CD4-positive, alpha-beta memory T cell (primary cell): Measurements from ENCODE around the gene MCAT. TPM values are rescaled to one million over a fixed set of nuclear protein-coding genes. Genes with fewer than 3 reads are reported as not detected.

Experiments
- CTCF ChIA-PET: fragments of 350-600 bp; sonication (Branson Sonifier 250); formaldehyde crosslinking; loops from one replicate; lab custom pipeline; 2021; ENCODE audit warnings: inconsistent platforms; ENCODE audit not compliant: partially characterized antibody; lab: Charles Lee
- POLR2A ChIA-PET: fragments of 350-600 bp; sonication (Branson Sonifier 250); formaldehyde crosslinking; loops from one replicate; lab custom pipeline; 2021; ENCODE audit not compliant: partially characterized antibody; lab: Charles Lee
- DNase-seq, 5 donors: peaks; one replicate each; pipeline versions ENCODE4 v3.0.0 to v3.0.0-alpha.2; 2020 to 2022; ENCODE audit warnings: mixed read lengths in 1 of 5
- H3K27ac ChIP-seq: one replicate; pipeline ENCODE4 v1.7.0; 2013; ENCODE audit warnings: low read depth, low read length
- H3K27me3 ChIP-seq: 2 replicates; pipeline ENCODE4 v1.7.0; 2013; ENCODE audit warnings: mild to moderate bottlenecking, low read length, moderate library complexity; ENCODE audit not compliant: insufficient read depth
- H3K36me3 ChIP-seq: 2 replicates; pipeline ENCODE4 v1.7.0; 2013; ENCODE audit warnings: mild to moderate bottlenecking, low read length, moderate library complexity; ENCODE audit not compliant: insufficient read depth
- H3K4me1 ChIP-seq: 2 replicates; pipeline ENCODE4 v1.7.0; 2013; ENCODE audit warnings: mild to moderate bottlenecking, low read length, moderate library complexity; ENCODE audit not compliant: insufficient read depth
- H3K4me3 ChIP-seq, 2 donors: one replicate each; pipeline ENCODE4 v1.7.0; 2013; ENCODE audit warnings: low read length in 2 of 2, mild to moderate bottlenecking in 1 of 2
- H3K9me3 ChIP-seq, 2 donors: one replicate each; pipeline ENCODE4 v1.7.0; 2013; ENCODE audit warnings: low read length in 2 of 2, control low read depth in 1 of 2; ENCODE audit not compliant: control insufficient read depth in 1 of 2
- H3K27ac Mint-ChIP-seq, 7 donors: one replicate each; pipeline ENCODE4 v1.8.0; 2020 to 2021; ENCODE audit warnings: mixed read lengths in 7 of 7, mild to moderate bottlenecking in 6 of 7, inconsistent platforms in 3 of 7, moderate library complexity in 3 of 7
- H3K27me3 Mint-ChIP-seq, 2 donors: one replicate each; pipeline ENCODE4 v1.8.0; 2020 to 2021; ENCODE audit warnings: mixed read lengths in 2 of 2
- H3K36me3 Mint-ChIP-seq, 2 donors: one replicate each; pipeline ENCODE4 v1.8.0; 2020 to 2021; ENCODE audit warnings: mixed read lengths in 2 of 2, inconsistent platforms in 1 of 2, mild to moderate bottlenecking in 1 of 2
- H3K4me1 Mint-ChIP-seq, 4 donors: one replicate each; pipeline ENCODE4 v1.8.0; 2020 to 2021; ENCODE audit warnings: mixed read lengths in 4 of 4, mild to moderate bottlenecking in 1 of 4
- H3K4me3 Mint-ChIP-seq, 8 donors: one replicate each; pipeline ENCODE4 v1.8.0; 2020 to 2021; ENCODE audit warnings: mixed read lengths in 8 of 8, mild to moderate bottlenecking in 7 of 8, moderate library complexity in 6 of 8, inconsistent platforms in 3 of 8
- H3K9me3 Mint-ChIP-seq, 8 donors: one replicate each; pipeline ENCODE4 v1.8.0; 2020 to 2021; ENCODE audit warnings: mixed read lengths in 8 of 8, mild to moderate bottlenecking in 5 of 8, inconsistent platforms in 3 of 8, moderate library complexity in 1 of 8
- intact Hi-C: fragments of 100-400 bp; cut with micrococcal nuclease; formaldehyde crosslinking; loops from one replicate; pipeline ENCODE4 v1.15.1; 2023
- polyA plus RNA-seq, 2 donors: library from polyadenylated mRNA; unstranded; fragments of 300-500 nt; fragmentation: Illumina TruSeq; gene quantifications; one replicate each; pipeline ENCODE4 v1.2.3, GENCODE V29; 2021
- total RNA-seq, 2 experiments: library from RNA; stranded (reverse); gene quantifications; one replicate each; pipeline ENCODE4 v1.2.3, GENCODE V29; 2021

MCAT gene
- total and polyA plus RNA-seq, 4 experiments from 2014 or later = 5.7 to 13.1 (median 8.4) TPM

DNA sequence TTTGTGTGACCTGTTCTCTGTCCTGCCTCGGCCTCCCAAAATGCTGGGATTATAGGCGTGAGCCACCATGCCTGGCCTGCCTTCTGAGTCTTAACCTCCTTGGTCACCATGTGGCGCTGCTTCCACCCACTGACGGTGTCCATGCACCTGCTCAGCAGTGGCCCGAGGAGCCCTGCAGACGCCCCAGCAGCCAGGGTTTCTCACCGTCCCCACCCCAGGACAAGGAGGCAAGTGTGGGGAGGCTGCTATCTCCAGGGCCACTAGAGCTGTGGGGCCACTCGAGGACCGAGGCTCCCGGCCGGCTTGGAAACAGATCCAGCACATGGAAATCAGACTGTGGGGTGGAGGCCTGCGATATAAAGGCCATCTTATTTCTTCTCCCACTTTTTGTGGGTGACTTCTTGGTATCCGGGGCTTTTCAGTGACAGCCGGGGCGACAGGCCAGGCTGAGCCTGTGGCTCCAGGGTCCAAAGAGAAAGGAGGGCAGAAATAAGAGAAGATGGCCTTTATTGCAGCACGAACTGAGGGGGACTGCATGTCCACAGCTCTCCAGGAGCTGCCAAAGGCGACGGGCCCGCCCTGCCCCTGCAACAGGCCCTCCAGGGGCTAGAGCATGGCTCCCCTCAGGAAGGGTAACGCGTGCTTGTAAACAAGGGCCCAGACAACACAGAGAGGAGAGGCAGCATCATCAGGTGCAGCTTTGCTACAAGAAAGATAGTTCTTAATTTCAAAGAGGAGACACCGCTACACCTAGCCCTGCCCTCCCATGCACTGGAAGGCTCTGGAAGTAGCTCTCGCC is 23.1 kb upstream of the MCAT start:
- H3K9me3 Mint-ChIP-seq = no peaks in the 10 kb centered on the region
- no peak overlapping the region for H3K27ac Mint-ChIP-seq
- POLR2A ChIA-PET = no interaction called here

DNA sequence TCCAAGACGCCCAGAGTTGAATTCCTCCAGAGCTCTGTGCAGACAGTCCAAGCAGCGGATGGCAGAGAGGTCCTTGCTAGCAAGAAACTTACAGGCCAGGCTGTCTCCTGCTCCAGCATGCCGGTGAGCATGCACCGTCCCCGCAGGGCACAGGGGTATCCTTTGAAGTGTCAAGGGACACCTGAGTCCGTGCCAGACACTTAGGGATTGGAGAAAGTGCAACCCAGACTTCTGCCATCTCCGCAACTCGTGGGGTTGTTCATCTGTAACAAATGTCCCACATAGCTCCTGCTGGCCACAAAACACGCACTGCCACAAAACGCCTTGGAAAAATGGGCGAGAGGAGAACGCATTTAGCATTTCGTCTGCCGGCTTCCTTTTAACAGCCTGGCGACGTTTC is 21.4 kb upstream of the MCAT start:
- POLR2A ChIA-PET = interaction anchor here (1.7 kb wide), 1 partner anchor 22 kb away, joined by 4 read pairs; no protein-coding TSS in a partner anchor
- H3K36me3 Mint-ChIP-seq = peaks cover 4 to 26% of the 10 kb centered on the region in 2 donors
- CTCF ChIA-PET = no interaction called here
- H3K4me3 ChIP-seq = no peak overlapping the region
- intact Hi-C loops = no loop called here
- H3K4me1 ChIP-seq = no peaks in the 10 kb centered on the region
- H3K4me1 Mint-ChIP-seq = peaks cover 0 to 9% (median 5%) of the 10 kb centered on the region in 4 donors
- no peaks in the 10 kb centered on the region for H3K9me3 Mint-ChIP-seq
- no peaks in the 10 kb centered on the region for H3K36me3 ChIP-seq
- no peak overlapping the region for H3K4me3 Mint-ChIP-seq
- no peak overlapping the region for H3K27ac ChIP-seq
- no peaks in the 10 kb centered on the region for H3K9me3 ChIP-seq
- no peaks in the 10 kb centered on the region for H3K27me3 Mint-ChIP-seq
- H3K27me3 ChIP-seq = no peaks in the 10 kb centered on the region
- H3K27ac Mint-ChIP-seq = peak overlapping the region in 1 of 7 donors; percentile 22
- DNase-seq = no peak

More for the DNA sequence above, 23.1 kb upstream of the MCAT start:
- Histone ChIP-seq H3K27me3 (no peaks in the 10 kb centered on the region), H3K9me3 (no peaks in the 10 kb centered on the region), H3K4me1 (no peaks in the 10 kb centered on the region), H3K27ac (no peak overlapping the region), H3K4me3 (no peak overlapping the region), H3K36me3 (no peaks in the 10 kb centered on the region)
- intact Hi-C loops = no loop called here
- Mint-ChIP-seq H3K4me3 (no peak overlapping the region), H3K27me3 (no peaks in the 10 kb centered on the region), H3K4me1 (peaks cover 0 to 9% (median 3%) of the 10 kb centered on the region in 4 donors), H3K36me3 (peaks cover 3 to 25% of the 10 kb centered on the region in 2 donors)
- DNase-seq = no peak
- CTCF ChIA-PET = interaction anchor here (0.5 kb wide), 1 partner anchor 20 kb away, joined by 3 read pairs; no protein-coding TSS in a partner anchor

DNA sequence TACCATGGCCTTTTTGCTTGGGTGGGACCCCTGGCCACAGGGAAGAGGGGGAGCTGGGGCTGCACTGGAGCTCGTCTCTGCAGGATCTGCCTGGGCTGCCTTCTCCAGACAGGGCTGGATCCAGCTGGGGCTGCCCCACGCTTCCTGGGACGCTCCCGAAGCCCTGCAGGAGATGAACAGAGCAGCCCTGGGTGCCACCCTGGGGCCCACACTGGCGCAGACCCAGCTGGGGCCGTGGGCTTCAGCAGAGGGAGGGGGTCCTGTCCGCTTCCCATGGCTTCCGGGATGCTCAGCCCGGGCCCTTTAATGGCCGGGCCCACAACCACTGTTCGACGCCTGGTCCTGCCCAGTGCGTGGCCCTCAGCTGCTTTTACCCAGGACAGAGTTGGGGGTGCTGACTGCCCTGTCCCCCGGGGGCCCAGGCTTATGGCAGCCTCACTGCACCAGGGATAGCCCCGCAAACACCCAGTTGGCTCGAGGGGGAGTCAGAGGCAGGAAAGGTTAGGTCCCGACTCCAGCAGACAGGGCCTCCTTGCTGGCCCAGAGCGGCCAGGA is 20.1 kb upstream of the MCAT start:
- H3K9me3 Mint-ChIP-seq = no peaks in the 10 kb centered on the region
- Histone ChIP-seq H3K4me1 (peaks cover 2% of the 10 kb centered on the region), H3K27me3 (no peaks in the 10 kb centered on the region), H3K36me3 (no peaks in the 10 kb centered on the region), H3K27ac (no peak overlapping the region), H3K9me3 (no peaks in the 10 kb centered on the region), H3K4me3 (no peak overlapping the region)
- peaks cover 4 to 26% of the 10 kb centered on the region in 2 donors for H3K36me3 Mint-ChIP-seq
- H3K4me1 Mint-ChIP-seq = peaks cover 0 to 8% (median 4%) of the 10 kb centered on the region in 4 donors
- no peak for DNase-seq
- H3K4me3 Mint-ChIP-seq = no peak overlapping the region
- ChIA-PET POLR2A (interaction anchor here (0.6 to 1.7 kb wide), 2 partner anchors 23 to 355 kb away, joined by 3 to 4 read pairs; no protein-coding TSS in a partner anchor), CTCF (no interaction called here)
- intact Hi-C loops = no loop called here
- no peak overlapping the region for H3K27ac Mint-ChIP-seq
- H3K27me3 Mint-ChIP-seq = no peaks in the 10 kb centered on the region

DNA sequence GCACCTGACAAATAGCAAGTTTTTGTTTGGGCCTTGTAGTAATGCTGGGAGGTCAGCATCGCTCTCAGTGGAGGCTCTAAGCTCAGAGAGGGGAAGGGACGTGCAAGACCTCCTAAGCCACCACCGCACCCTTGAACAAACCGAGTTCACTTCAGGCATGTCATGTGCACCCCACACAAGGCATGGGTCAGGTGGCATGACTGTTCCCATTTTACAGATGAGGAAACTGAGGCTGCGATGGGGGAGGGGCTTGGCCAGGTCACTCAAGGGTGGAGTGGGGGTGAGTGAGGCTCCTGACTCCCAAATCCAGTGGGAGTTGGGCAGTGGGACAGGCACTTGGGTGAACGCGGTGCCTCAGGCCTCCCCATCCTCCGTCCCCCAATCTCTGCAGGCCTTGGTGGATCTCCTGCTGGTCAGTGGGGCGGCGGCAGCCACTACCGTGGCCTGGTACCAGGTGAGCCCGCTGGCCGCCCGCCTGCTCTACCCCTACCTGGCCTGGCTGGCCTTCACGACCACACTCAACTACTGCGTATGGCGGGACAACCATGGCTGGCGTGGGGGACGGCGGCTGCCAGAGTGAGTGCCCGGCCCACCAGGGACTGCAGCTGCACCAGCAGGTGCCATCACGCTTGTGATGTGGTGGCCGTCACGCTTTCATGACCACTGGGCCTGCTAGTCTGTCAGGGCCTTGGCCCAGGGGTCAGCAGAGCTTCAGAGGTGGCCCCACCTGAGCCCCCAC is 19.4 kb upstream of the MCAT start:
- Histone ChIP-seq H3K9me3 (no peaks in the 10 kb centered on the region), H3K4me3 (no peak overlapping the region), H3K36me3 (no peaks in the 10 kb centered on the region), H3K27me3 (no peaks in the 10 kb centered on the region), H3K4me1 (peaks cover 5% of the 10 kb centered on the region), H3K27ac (no peak overlapping the region)
- no peak for DNase-seq
- intact Hi-C loops = no loop called here
- H3K4me1 Mint-ChIP-seq = peaks cover 0 to 14% (median 5%) of the 10 kb centered on the region in 4 donors
- ChIA-PET POLR2A (interaction anchor here (1.7 kb wide), 1 partner anchor 24 kb away, joined by 4 read pairs; no protein-coding TSS in a partner anchor), CTCF (no interaction called here)
- peaks cover 4 to 20% of the 10 kb centered on the region in 2 donors for H3K36me3 Mint-ChIP-seq
- H3K9me3 Mint-ChIP-seq = no peaks in the 10 kb centered on the region
- no peaks in the 10 kb centered on the region for H3K27me3 Mint-ChIP-seq
- H3K27ac Mint-ChIP-seq = peak overlapping the region in 1 of 7 donors; percentile 47
- H3K4me3 Mint-ChIP-seq = no peak overlapping the region

DNA sequence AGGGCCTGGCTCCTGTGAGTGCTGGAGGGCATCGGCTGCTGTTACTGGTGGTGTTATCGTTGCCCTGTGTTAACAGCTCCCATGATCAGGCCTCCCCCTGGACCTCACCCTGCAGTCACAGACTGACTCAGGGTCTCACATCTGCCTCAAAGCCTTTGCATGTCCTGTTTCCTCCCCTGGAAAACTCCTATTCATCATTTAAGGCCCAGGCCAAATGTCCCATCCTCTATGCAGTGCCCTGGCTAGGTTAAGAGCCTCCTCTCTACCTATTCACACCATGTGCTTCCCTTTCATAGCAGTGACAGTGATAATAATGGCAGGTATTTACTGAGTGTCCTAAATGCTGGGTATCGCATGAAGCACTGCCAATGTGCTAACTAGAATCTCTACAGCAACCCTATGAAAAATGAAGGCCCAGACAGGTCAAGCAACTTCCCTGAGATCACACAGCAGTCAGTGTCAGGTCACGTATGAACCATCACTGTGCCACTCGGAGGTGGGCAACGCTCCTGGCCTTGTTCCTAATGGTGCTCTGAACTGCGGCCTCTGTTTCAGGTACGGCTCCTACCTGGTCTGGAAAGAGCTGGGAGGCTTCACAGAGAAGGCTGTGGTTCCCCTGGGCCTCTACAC is 17.4 kb upstream of the MCAT start:
- H3K27ac Mint-ChIP-seq = peak overlapping the region in 1 of 7 donors; percentile 70

DNA sequence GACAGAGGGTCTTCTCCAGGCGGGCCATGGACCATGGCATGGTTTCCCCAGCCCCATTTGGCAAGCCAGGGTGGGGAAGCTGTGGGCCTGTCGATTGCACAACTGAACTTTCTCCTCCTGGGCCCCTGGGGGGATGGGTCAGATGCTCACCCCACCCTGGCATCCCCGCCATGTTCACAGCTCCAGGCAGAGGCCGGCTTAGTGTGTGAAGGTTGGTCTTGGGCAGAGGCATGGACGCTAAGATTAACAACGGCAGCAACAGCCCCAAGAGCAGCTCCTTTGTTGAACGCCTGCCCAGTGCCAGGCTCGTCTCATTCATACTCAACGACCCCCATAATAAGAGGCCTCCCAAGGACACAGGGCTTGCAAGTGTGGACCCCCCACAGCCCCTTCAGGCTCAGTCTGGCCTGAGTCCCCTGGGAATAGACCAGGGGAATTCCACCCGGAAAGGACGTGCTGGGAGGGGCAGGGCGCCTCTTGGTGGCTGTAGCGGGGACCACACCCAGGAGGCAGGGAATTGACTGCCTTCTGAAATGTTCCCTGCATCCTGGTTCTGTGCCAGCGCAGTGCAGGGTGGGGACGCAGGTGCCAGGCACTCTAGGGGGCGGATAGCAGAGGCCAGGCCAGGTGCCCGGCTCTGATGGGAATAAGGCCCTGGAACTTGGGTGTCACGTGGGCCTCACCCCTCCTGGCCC is 16.4 kb upstream of the MCAT start:
- no peak overlapping the region for H3K27ac Mint-ChIP-seq
- H3K9me3 Mint-ChIP-seq = no peaks in the 10 kb centered on the region
- H3K27me3 Mint-ChIP-seq = no peaks in the 10 kb centered on the region
- peaks cover 4 to 18% of the 10 kb centered on the region in 2 donors for H3K36me3 Mint-ChIP-seq
- H3K4me3 Mint-ChIP-seq = no peak overlapping the region
- no peak for DNase-seq
- CTCF ChIA-PET = no interaction called here
- no peaks in the 10 kb centered on the region for H3K36me3 ChIP-seq
- H3K27me3 ChIP-seq = no peaks in the 10 kb centered on the region
- peaks cover 0 to 25% (median 5%) of the 10 kb centered on the region in 4 donors for H3K4me1 Mint-ChIP-seq
- POLR2A ChIA-PET = no interaction called here
- no peaks in the 10 kb centered on the region for H3K9me3 ChIP-seq
- intact Hi-C loops = no loop called here
- H3K4me3 ChIP-seq = no peak overlapping the region
- H3K4me1 ChIP-seq = peaks cover 5% of the 10 kb centered on the region
- H3K27ac ChIP-seq = no peak overlapping the region

More for the DNA sequence above, 17.4 kb upstream of the MCAT start:
- Histone ChIP-seq H3K9me3 (no peaks in the 10 kb centered on the region), H3K36me3 (no peaks in the 10 kb centered on the region), H3K27me3 (no peaks in the 10 kb centered on the region), H3K27ac (no peak overlapping the region), H3K4me3 (no peak overlapping the region), H3K4me1 (peaks cover 5% of the 10 kb centered on the region)
- peaks cover 0 to 23% (median 5%) of the 10 kb centered on the region in 4 donors for H3K4me1 Mint-ChIP-seq
- POLR2A ChIA-PET = interaction anchor here (1.5 kb wide), 1 partner anchor 8 kb away, joined by 6 read pairs; no protein-coding TSS in a partner anchor
- intact Hi-C loops = no loop called here
- H3K4me3 Mint-ChIP-seq = no peak overlapping the region
- H3K9me3 Mint-ChIP-seq = no peaks in the 10 kb centered on the region
- CTCF ChIA-PET = no interaction called here
- no peaks in the 10 kb centered on the region for H3K27me3 Mint-ChIP-seq
- DNase-seq = no peak
- peaks cover 4 to 18% of the 10 kb centered on the region in 2 donors for H3K36me3 Mint-ChIP-seq
